ENCODE measurements around the gene LBP. TPM values are rescaled to one million over a fixed set of nuclear protein-coding genes. Genes with fewer than 3 reads are reported as not detected.

Gene LBP
- total and polyA plus RNA-seq, 4 donors, result not detected

DNA sequence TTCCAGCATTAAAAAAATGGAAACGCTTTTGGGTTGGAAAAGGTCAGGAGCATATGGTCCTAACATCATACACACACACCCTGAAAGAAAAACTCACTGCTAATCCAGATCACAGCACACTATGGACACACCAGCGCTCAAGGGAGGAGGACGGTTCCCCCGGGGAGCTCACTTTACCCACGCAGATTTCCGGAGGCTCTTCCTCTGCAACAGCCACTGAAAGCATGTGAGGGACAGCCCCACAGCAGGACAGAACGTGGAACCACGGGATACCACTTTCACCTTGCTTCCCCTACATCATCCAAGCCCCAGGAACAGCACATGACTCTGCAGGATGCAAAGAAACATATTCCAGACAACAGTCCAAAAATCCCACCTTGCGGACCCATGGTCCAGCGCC is 75.6 kb downstream of the LBP start:
- no peaks in the 10 kb centered on the region for H3K27me3 ChIP-seq (ENCODE audit: control insufficient read depth, insufficient read depth, low read length)
- H3K36me3 ChIP-seq (ENCODE audit: control insufficient read depth, insufficient read depth, low read length), result peaks cover 84% of the 10 kb centered on the region
- H3K27ac ChIP-seq (ENCODE audit: low read depth, low read length), result no peak overlapping the region
- H3K4me1 ChIP-seq (ENCODE audit: control insufficient read depth, insufficient read depth, low read length), result peaks cover 7% of the 10 kb centered on the region
- 94% methylated on average over 9 of the region's 10 CpGs for WGBS (ENCODE audit: insufficient coverage)
- no peak overlapping the region for H3K4me3 ChIP-seq (ENCODE audit: low read depth, low read length)
- H3K9me3 ChIP-seq (ENCODE audit: control insufficient read depth, insufficient read depth, low read length), result no peaks in the 10 kb centered on the region
- DNase-seq (ENCODE audit: low read depth in 4 of 6, low spot score in 6 of 6), result no peak

DNA sequence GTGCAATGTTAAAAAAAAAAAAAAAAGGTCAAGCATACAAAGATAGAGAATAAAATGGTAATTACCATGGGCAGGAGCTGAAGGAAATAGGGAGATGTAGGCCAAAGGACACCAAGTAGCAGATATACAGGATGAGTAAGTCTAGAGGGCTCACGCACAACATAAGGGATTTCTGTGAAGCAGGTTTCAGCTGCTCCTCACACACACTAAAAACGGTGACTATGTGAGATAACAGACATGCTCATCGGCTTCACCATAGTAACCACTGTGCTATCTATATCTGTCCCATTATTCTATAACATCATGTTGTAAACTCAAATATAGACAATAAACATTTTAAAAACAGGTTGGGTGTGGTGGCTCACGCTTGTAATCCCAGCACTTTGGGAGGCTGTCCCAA is 77.3 kb downstream of the LBP start:
- Histone ChIP-seq H3K36me3 (ENCODE audit: control insufficient read depth, insufficient read depth, low read length) (peaks cover 96% of the 10 kb centered on the region), H3K27ac (ENCODE audit: low read depth, low read length) (no peak overlapping the region), H3K9me3 (ENCODE audit: control insufficient read depth, insufficient read depth, low read length) (no peaks in the 10 kb centered on the region), H3K4me1 (ENCODE audit: control insufficient read depth, insufficient read depth, low read length) (peaks cover 2% of the 10 kb centered on the region), H3K4me3 (ENCODE audit: low read depth, low read length) (no peak overlapping the region), H3K27me3 (ENCODE audit: control insufficient read depth, insufficient read depth, low read length) (no peaks in the 10 kb centered on the region)
- no CpG with 5 or more reads among the region's 4 CpGs for WGBS (ENCODE audit: insufficient coverage)
- DNase-seq (ENCODE audit: low read depth in 4 of 6, low spot score in 6 of 6), result no peak

DNA sequence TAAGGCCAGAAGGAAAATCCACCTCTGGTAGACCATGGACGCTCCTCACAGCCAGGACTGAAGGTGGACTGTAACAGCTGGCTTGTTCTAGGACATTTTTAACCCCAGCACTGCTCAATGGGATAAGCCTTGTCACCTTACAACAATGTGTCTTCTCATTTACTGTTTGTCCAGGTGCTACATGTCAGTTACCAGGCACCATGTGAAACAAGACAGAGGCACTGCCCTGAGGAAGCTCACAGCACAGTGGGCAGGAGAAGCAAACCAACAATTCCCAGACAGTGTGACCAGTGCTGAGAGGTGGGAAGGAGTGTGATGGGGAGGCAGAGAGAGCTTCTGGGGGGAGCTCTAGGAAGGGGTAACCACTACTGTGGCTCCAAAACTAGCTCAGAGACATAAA is 78.1 kb downstream of the LBP start:
- H3K27me3 ChIP-seq (ENCODE audit: control insufficient read depth, insufficient read depth, low read length), result no peaks in the 10 kb centered on the region
- H3K27ac ChIP-seq (ENCODE audit: low read depth, low read length), result no peak overlapping the region
- DNase-seq (ENCODE audit: low read depth in 4 of 6, low spot score in 6 of 6), result no peak
- H3K9me3 ChIP-seq (ENCODE audit: control insufficient read depth, insufficient read depth, low read length), result no peaks in the 10 kb centered on the region
- WGBS (ENCODE audit: insufficient coverage), result 91% methylated on average over 1 of the region's 1 CpG
- peaks cover 96% of the 10 kb centered on the region for H3K36me3 ChIP-seq (ENCODE audit: control insufficient read depth, insufficient read depth, low read length)
- no peak overlapping the region for H3K4me3 ChIP-seq (ENCODE audit: low read depth, low read length)
- no peaks in the 10 kb centered on the region for H3K4me1 ChIP-seq (ENCODE audit: control insufficient read depth, insufficient read depth, low read length)

DNA sequence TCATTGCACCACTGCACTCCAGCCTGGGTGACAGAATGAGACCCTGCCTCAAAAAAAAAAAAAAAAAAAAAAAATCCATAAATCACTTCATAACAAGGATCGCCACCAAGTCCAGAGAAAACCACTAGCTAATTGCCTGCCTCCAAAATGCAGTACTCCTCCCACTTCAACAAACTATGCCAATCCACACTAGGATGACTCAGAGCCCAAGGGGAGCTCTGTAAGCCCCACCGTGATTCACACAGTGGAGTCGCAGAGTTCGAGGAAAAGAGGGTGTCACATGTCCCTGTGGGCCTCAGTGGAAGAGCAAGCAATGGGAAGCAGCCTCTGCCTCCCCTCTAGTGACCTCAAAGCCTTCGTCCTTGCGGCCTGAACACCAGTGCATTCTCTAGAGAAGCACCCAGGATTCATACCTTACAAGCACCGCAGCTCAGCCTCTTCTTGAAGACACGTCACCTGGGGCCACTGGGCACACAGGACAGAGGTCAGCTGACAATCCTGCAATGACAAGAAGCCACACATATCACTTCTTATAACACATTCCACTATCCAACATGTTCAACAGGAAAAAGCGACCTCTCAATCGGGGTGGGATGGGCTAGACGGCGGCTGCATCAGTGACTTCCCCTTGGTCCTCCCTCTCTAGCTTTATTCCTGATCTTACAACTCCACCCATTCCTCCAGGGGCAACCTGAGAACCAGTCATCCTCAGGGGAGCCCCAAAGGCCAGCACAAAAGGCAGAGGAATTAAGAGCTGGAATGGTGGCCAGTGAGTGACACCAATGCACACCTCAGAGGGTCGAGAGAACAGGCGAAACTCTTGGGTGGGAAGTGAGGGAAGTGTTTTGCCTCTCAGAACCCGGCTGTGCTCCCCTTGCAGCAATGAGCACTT is 80.0 kb downstream of the LBP start:
- 87% methylated on average over 12 of the region's 15 CpGs for WGBS (ENCODE audit: insufficient coverage)
- no peaks in the 10 kb centered on the region for H3K4me1 ChIP-seq (ENCODE audit: control insufficient read depth, insufficient read depth, low read length)
- no peak overlapping the region for H3K27ac ChIP-seq (ENCODE audit: low read depth, low read length)
- no peak for DNase-seq (ENCODE audit: low read depth in 4 of 6, low spot score in 6 of 6)
- no peak overlapping the region for H3K4me3 ChIP-seq (ENCODE audit: low read depth, low read length)
- no peaks in the 10 kb centered on the region for H3K27me3 ChIP-seq (ENCODE audit: control insufficient read depth, insufficient read depth, low read length)
- peaks cover 97% of the 10 kb centered on the region for H3K36me3 ChIP-seq (ENCODE audit: control insufficient read depth, insufficient read depth, low read length)
- no peaks in the 10 kb centered on the region for H3K9me3 ChIP-seq (ENCODE audit: control insufficient read depth, insufficient read depth, low read length)

Small RNAs within 50 kb of the gene (small RNA-seq; reads per million reads assigned to genes)
- gene RF00056 (ENCODE audit: low replicate concordance) (not detected), gene SNORA71B (ENCODE audit: low replicate concordance) (44.8 reads per million, percentile 97 among the genes with 10 or more reads in this experiment)

Other genes starting within 250 kb of the LBP start
- 10 to 100 TPM; 15.5 to 63.3 TPM for gene TGM2, start 181.2 kb upstream of the LBP start, total RNA-seq
- gene TGM2, start 181.2 kb upstream of the LBP start, polyA plus RNA-seq (ENCODE audit: insufficient read length in 2 of 2), result 10 to 100 TPM; 12.9 to 23.7 TPM
- gene KIAA1755, start 85.7 kb upstream of the LBP start, total RNA-seq, result 10 to 100 TPM; 21.6 to 51.5 TPM
- gene KIAA1755, start 85.7 kb upstream of the LBP start, polyA plus RNA-seq (ENCODE audit: insufficient read length in 2 of 2), result 10 to 100 TPM; 20.8 to 45.7 TPM
- 10 to 100 TPM in 1 of 2 donors, 1 to 10 TPM in 1; 8.7 to 11.5 TPM for gene BPI, start 42.3 kb upstream of the LBP start, total RNA-seq
- gene BPI, start 42.3 kb upstream of the LBP start, polyA plus RNA-seq (ENCODE audit: insufficient read length in 2 of 2), result 1 to 10 TPM in 1 of 2 donors, not detected in 1; 5.0 TPM
- 10 to 100 TPM; 10.2 to 12.7 TPM for gene SNHG17, start 88.8 kb downstream of the LBP start, total RNA-seq
- gene SNHG17, start 88.8 kb downstream of the LBP start, polyA plus RNA-seq (ENCODE audit: insufficient read length in 2 of 2), result 10 to 100 TPM; 27.0 to 32.3 TPM
- 10 to 100 TPM; 32.8 to 53.6 TPM for gene RALGAPB, start 126.4 kb downstream of the LBP start, total RNA-seq
- gene RALGAPB, start 126.4 kb downstream of the LBP start, polyA plus RNA-seq (ENCODE audit: insufficient read length in 2 of 2), result 10 to 100 TPM; 35.1 to 37.4 TPM
- gene ADIG, start 234.7 kb downstream of the LBP start, total RNA-seq, result not detected
- gene ADIG, start 234.7 kb downstream of the LBP start, polyA plus RNA-seq (ENCODE audit: insufficient read length in 2 of 2), result not detected